ENCODE data around the gene HOXD8. TPM values are rescaled to one million over a fixed set of nuclear protein-coding genes. Genes with fewer than 3 reads are reported as not detected.

Gene HOXD8
- total and polyA plus RNA-seq, 10 of the 15 experiments (the other 5 are each of a cell fraction or from before 2014, with no cell fraction given): not detected

- TF ChIP-seq BCL3 (IDR thresholded peaks at IDR 0.05; ENCODE audit: borderline replicate concordance, insufficient read depth, low read depth, low read length, poor library complexity, severe bottlenecking) (no peak), CREB1 (IDR thresholded peaks at IDR 0.05; ENCODE audit: low read depth) (no peak), ELK1 (IDR thresholded peaks at IDR 0.05; ENCODE audit: low read depth, low read length) (no peak)
Measured at GRCh38 chr2:176156301-176156806, 26.8 kb downstream of the HOXD8 start (continued).

DNA sequence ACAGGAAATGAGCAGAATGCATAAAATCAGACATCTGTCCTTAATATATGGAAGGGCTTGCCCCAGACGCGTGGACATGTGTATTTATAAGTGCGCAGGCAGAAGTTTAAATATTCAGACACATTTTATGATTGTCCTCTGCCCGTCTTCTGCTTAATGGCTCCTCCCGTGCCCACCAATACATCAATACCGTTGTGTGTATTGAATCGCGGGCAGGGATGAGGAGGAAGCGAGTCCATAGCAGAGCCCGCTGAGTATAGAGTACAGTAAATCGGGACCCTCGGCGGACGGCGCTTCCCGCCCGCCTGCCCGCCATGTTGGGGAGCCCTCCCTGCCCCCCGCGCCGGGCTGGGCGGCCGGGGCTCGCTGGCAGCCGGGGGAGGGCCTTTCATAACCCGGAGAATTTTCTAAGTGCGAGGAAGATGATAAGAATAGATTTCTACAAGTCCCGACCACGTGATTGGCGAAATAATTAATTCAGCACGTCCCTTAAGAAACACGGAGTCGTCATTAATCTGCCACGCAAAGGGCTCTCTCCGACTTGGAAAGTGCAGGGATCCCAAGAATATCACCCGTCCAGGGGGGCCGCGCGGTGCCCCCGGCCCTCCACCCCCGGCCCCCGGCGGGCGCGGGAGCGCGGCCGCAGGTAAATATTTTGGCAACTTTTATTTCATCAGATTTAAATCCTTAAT lies 27.4 kb downstream of the HOXD8 start, which contains the start of gene HOXD3:
TSS of gene HOXD3 (plus strand) at position 501 of the 692 bp plus-strand sequence. CDS start 11,808 bp downstream, outside the sequence.
- no peak for ATAC-seq

More for the DNA sequence above, 27.4 kb downstream of the HOXD8 start, which contains the start of gene HOXD3:
- no peaks in the 10 kb centered on the region; the same call in 2 of the 3 replicates for H3K9me3 ChIP-seq (replicated peaks; ENCODE audit: control insufficient read depth, insufficient read depth, low read length)
- ChIA-PET RAD21 (ENCODE audit: unreplicated experiment) (no interaction called here), CTCF (no interaction called here), SMC1A (ENCODE audit: uncharacterized antibody, unreplicated experiment) (no interaction called here), POLR2A (no interaction called here)
- H4K20me1 ChIP-seq (ENCODE audit: control insufficient read depth, insufficient read depth): no peaks in the 10 kb centered on the region
- TF ChIP-seq BACH1 (IDR thresholded peaks at IDR 0.05; ENCODE audit: borderline replicate concordance) (no peak), SKIL (IDR thresholded peaks at IDR 0.05; ENCODE audit: low read depth, poor library complexity, severe bottlenecking) (no peak), BCL3 (IDR thresholded peaks at IDR 0.05; ENCODE audit: borderline replicate concordance, insufficient read depth, low read depth, low read length, poor library complexity, severe bottlenecking) (no peak), ZNF24 (IDR thresholded peaks at IDR 0.05) (no peak), ZNF622 (IDR thresholded peaks at IDR 0.05) (no peak), POU2F2 (IDR thresholded peaks at IDR 0.05; ENCODE audit: borderline replicate concordance, low read depth, low read length) (no peak), YBX1 (IDR thresholded peaks at IDR 0.05) (no peak), MEF2A (IDR thresholded peaks at IDR 0.05; ENCODE audit: insufficient read depth, low read depth, low read length) (no peak), CHD4 (IDR thresholded peaks at IDR 0.05) (no peak), PAX8 (IDR thresholded peaks at IDR 0.05) (no peak), RAD51 (IDR thresholded peaks at IDR 0.05) (no peak)
- H3K4me2 ChIP-seq (ENCODE audit: control insufficient read depth, insufficient read depth): no peak within 1 kb of the TSS
- DNase-seq (ENCODE audit: low read depth, low spot score) (no peak), FAIRE-seq (no peak)
- no peak within 1 kb of the TSS for H2AFZ ChIP-seq (ENCODE audit: control insufficient read depth, low read depth, low read length)
- intact Hi-C loops (cut with micrococcal nuclease; ENCODE audit: unreplicated experiment) (no loop called here), in situ Hi-C loops (cut with MboI) (no loop called here)
- H3K4me3 ChIP-seq: no peak within 1 kb of the TSS
- H3K36me3 ChIP-seq (ENCODE audit: control insufficient read depth in 2 of 2, insufficient read depth in 2 of 2, low read length in 1 of 2): no peaks in the 10 kb centered on the region
- H3K27me3 ChIP-seq (replicated peaks in 1 of 2; ENCODE audit: control insufficient read depth in 2 of 2, insufficient read depth in 2 of 2, low read length in 1 of 2): peaks cover 3 to 33% of the 10 kb centered on the region in 2 experiments
- no TSS peak for BruUV-seq (replicated peaks)
- H3K4me1 ChIP-seq (ENCODE audit: control insufficient read depth, insufficient read depth, low read length): no peaks in the 10 kb centered on the region
- H3K27ac ChIP-seq (ENCODE audit: control insufficient read depth, insufficient read depth): no peak within 1 kb of the TSS
- 31% methylated on average over 37 of the region's 48 CpGs for WGBS (ENCODE audit: insufficient coverage, insufficient replicate concordance, low lambda C conversion rate, missing lambda C conversion rate)
- no peak within 1 kb of the TSS for H3K9ac ChIP-seq (ENCODE audit: control insufficient read depth, insufficient read depth, low read length)
- H3K79me2 ChIP-seq (ENCODE audit: control insufficient read depth, insufficient read depth, low read length): no peaks in the 10 kb centered on the region
